Vagina (tissue), 2 donors: Measurements from ENCODE around the gene PTPRM. TPM values are rescaled to one million over a fixed set of nuclear protein-coding genes. Genes with fewer than 3 reads are reported as not detected.
"Not testable (repeated sequence)": the region's sequence is repeated elsewhere in the genome, so short reads cannot be mapped to it uniquely, and the experiment has no call there.

Experiments
- DNase-seq, 2 donors: peaks; one replicate each; pipeline ENCODE4 v3.0.0-alpha.2; 2017; ENCODE audit errors: extremely low spot score in 2 of 2
- H3K27ac ChIP-seq: fragments of 200-600 bp; sonication (generic); one replicate; pipeline ENCODE4 v1.5.1; 2019
- H3K27me3 ChIP-seq: fragments of 200-600 bp; sonication (generic); one replicate; pipeline ENCODE4 v1.5.1; 2019
- H3K36me3 ChIP-seq, 2 donors: fragments of 200-600 bp; sonication (generic); one replicate each; pipeline ENCODE4 v1.5.1; 2017 to 2019
- H3K4me1 ChIP-seq: fragments of 200-600 bp; sonication (generic); one replicate; pipeline ENCODE4 v1.5.1; 2019
- H3K4me3 ChIP-seq, 2 donors: fragments of 200-600 bp; sonication (generic); 1 replicate in 1 of 2; 2 replicates in 1 of 2; pipeline ENCODE4 v1.5.1; 2016 to 2019
- H3K9me3 ChIP-seq: fragments of 200-600 bp; sonication (generic); one replicate; pipeline ENCODE4 v1.5.1; 2019
- POLR2A ChIP-seq, 2 donors: fragments of 450-650 bp; IDR thresholded peaks; one replicate each; pipeline ENCODE4 v1.6.1; 2017; ENCODE audit warnings: antibody characterized with exemption in 2 of 2, mild to moderate bottlenecking in 2 of 2, moderate library complexity in 2 of 2
- POLR2AphosphoS5 ChIP-seq, 2 donors: sonication (generic); formaldehyde crosslinking; IDR thresholded peaks; one replicate each; pipeline ENCODE4 v1.9.0; 2017; ENCODE audit warnings: antibody characterized with exemption in 2 of 2, mild to moderate bottlenecking in 2 of 2, low read depth in 1 of 2; ENCODE audit not compliant: insufficient read depth in 1 of 2
- intact Hi-C: fragments of 100-400 bp; cut with DNase I; formaldehyde crosslinking; loops from one replicate; pipeline ENCODE4 v1.15.1; 2023
- total RNA-seq: library from RNA; depleted of rRNA; stranded (reverse); fragments of >200 nt; gene quantifications from one replicate; pipeline ENCODE4 v1.2.3, GENCODE V29; 2016
- TF ChIP-seq, protein P1 (sequence below), 3 experiments: fragments of 450-650 bp in 2 of 3; fragments of 200-600 bp in 1 of 3; sonication (generic) in 1 of 3; IDR thresholded peaks; one replicate each; pipeline ENCODE4 v1.5.1; 2017 to 2019; ENCODE audit warnings: antibody characterized with exemption in 3 of 3, mild to moderate bottlenecking in 2 of 3, moderate library complexity in 2 of 3

The PTPRM gene
- total RNA-seq, 1 donor from 2014 or later: 60.2 TPM

DNA sequence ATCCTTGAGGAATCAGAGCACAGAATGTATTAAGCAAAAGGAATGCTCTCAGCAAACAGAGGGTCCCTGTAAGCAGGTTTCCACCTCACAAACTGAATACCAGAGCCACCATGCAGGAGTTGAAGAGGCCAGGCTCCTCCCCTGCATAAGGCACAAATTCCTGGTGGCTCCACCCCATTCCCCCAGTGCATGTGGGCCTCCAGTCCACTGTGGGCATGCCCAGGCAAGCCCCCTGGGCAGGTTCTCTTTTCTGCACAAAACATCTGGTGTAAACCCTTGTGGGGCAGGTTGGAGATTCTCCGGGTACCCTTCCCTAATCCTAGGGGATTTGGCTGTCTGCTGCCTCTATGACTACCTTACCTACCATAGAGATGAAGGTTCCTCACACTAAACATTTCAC lies 166.5 kb downstream of the PTPRM start:
- Histone ChIP-seq H3K27me3 (no peaks in the 10 kb centered on the region), H3K9me3 (no peaks in the 10 kb centered on the region), H3K36me3 (no peaks in the 10 kb centered on the region), H3K4me3 (no peak overlapping the region), H3K4me1 (no peaks in the 10 kb centered on the region), H3K27ac (no peak overlapping the region)
- no peak for DNase-seq
- TF ChIP-seq POLR2AphosphoS5 (IDR thresholded peaks at IDR 0.05; ENCODE audit: insufficient read depth in 1 of 2, low read depth in 1 of 2) (no peak), POLR2A (IDR thresholded peaks at IDR 0.05) (no peak)
- TF ChIP-seq, protein P1, sequence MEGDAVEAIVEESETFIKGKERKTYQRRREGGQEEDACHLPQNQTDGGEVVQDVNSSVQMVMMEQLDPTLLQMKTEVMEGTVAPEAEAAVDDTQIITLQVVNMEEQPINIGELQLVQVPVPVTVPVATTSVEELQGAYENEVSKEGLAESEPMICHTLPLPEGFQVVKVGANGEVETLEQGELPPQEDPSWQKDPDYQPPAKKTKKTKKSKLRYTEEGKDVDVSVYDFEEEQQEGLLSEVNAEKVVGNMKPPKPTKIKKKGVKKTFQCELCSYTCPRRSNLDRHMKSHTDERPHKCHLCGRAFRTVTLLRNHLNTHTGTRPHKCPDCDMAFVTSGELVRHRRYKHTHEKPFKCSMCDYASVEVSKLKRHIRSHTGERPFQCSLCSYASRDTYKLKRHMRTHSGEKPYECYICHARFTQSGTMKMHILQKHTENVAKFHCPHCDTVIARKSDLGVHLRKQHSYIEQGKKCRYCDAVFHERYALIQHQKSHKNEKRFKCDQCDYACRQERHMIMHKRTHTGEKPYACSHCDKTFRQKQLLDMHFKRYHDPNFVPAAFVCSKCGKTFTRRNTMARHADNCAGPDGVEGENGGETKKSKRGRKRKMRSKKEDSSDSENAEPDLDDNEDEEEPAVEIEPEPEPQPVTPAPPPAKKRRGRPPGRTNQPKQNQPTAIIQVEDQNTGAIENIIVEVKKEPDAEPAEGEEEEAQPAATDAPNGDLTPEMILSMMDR (IDR thresholded peaks at IDR 0.05): no peak
- intact Hi-C loops: no loop called here

DNA sequence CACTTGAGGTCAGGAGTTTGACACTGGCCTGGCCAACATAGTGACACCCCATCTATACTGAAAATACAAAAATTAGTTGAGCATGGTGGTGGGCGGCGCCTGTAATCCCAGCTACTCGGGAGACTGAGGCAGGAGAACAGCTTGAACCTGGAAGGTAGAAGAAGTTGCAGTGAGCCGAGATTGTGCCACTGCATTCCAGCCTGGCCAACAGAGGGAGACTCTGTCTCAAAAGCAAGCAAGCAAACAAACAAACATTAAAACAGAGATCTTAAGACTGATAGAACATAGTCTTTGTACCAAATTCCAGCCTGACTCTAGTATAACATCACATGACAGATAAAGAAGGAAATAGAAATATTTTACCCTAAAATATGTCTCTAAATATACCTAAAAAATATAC lies 168.1 kb downstream of the PTPRM start:
- no peaks in the 10 kb centered on the region for H3K36me3 ChIP-seq
- no peak for DNase-seq
- H3K4me3 ChIP-seq: no peak overlapping the region
- H3K9me3 ChIP-seq: no peaks in the 10 kb centered on the region
- no peaks in the 10 kb centered on the region for H3K4me1 ChIP-seq
- H3K27me3 ChIP-seq: no peaks in the 10 kb centered on the region
- no peak overlapping the region for H3K27ac ChIP-seq
- TF ChIP-seq POLR2A (IDR thresholded peaks at IDR 0.05): no peak
- TF ChIP-seq POLR2AphosphoS5 (IDR thresholded peaks at IDR 0.05; ENCODE audit: insufficient read depth in 1 of 2, low read depth in 1 of 2): no peak
- TF ChIP-seq, protein P1 (IDR thresholded peaks at IDR 0.05): no peak
- intact Hi-C loops: no loop called here

GRCh38 chr18:7735626-7736175 lies 168.6 kb downstream of the PTPRM start:
- Histone ChIP-seq H3K9me3 (no peaks in the 10 kb centered on the region), H3K27ac (no peak overlapping the region), H3K27me3 (no peaks in the 10 kb centered on the region), H3K4me1 (no peaks in the 10 kb centered on the region), H3K4me3 (no peak overlapping the region), H3K36me3 (no peaks in the 10 kb centered on the region)
- DNase-seq: no peak
- intact Hi-C loops: no loop called here
- TF ChIP-seq POLR2AphosphoS5 (IDR thresholded peaks at IDR 0.05; ENCODE audit: insufficient read depth in 1 of 2, low read depth in 1 of 2): no peak
- TF ChIP-seq, protein P1 (IDR thresholded peaks at IDR 0.05): no peak
- no peak for TF ChIP-seq POLR2A (IDR thresholded peaks at IDR 0.05)

DNA sequence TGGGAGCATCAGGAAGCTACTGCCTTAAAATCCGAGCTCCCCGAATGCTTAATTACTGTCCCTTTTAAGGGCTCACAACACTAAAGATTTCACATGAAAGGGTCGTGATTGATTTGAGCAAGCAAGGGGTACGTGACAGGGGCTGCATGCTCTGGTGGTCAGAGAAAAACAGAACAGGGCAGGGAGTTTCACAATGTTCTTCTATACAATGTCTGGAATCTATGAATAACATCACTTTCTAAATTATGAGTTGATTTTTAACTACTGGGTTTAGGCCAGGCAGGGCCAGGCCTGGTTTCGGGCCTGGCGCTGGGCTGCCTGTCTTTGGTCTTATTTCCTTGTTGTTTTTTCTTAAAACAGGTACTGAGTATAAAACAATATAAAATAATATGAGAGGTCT lies 169.4 kb downstream of the PTPRM start:
- H3K9me3 ChIP-seq, H3K27ac ChIP-seq, H3K4me1 ChIP-seq, DNase-seq, H3K4me3 ChIP-seq, intact Hi-C loops, H3K36me3 ChIP-seq, H3K27me3 ChIP-seq: not testable (repeated sequence)

DNA sequence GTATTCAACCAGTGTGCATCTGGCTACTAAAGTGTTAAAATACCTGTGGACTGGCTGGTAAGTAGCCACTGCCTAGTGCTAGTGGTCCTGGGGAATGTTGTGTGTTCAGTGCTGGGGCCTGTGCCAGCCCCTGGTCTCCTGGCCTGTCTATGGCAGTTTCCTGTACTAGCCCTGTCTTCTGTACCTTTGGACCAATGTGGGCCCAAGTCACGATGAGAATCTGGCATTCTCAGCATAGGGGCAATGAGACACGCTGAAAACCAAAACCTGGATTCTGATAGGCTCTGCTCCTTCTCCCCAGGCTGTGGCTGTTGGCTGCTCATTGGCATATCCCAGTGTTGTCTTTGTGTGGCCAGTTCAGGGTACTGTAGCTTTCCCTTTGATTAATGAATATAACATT lies 170.4 kb downstream of the PTPRM start:
- TF ChIP-seq POLR2A (IDR thresholded peaks at IDR 0.05): no peak
- TF ChIP-seq, protein P1 (IDR thresholded peaks at IDR 0.05): no peak
- peaks cover 18% of the 10 kb centered on the region for H3K4me1 ChIP-seq
- intact Hi-C loops: no loop called here
- H3K4me3 ChIP-seq: no peak overlapping the region
- H3K27me3 ChIP-seq: no peaks in the 10 kb centered on the region
- no peak overlapping the region for H3K27ac ChIP-seq
- DNase-seq: no peak
- no peaks in the 10 kb centered on the region for H3K36me3 ChIP-seq
- H3K9me3 ChIP-seq: no peaks in the 10 kb centered on the region

- Histone ChIP-seq H3K9me3 (peaks cover 2% of the 10 kb centered on the region), H3K36me3 (no peaks in the 10 kb centered on the region), H3K27me3 (no peaks in the 10 kb centered on the region), H3K4me1 (peaks cover 23% of the 10 kb centered on the region), H3K27ac (no peak overlapping the region), H3K4me3 (no peak overlapping the region)
- intact Hi-C loops: no loop called here
- TF ChIP-seq, protein P1 (IDR thresholded peaks at IDR 0.05): no peak
- TF ChIP-seq POLR2AphosphoS5 (IDR thresholded peaks at IDR 0.05; ENCODE audit: insufficient read depth in 1 of 2, low read depth in 1 of 2) (no peak), POLR2A (IDR thresholded peaks at IDR 0.05) (no peak)
- no peak for DNase-seq
These were observed 173.7 kb downstream of the PTPRM start for GRCh38 chr18:7740821-7741220.
